A673 (cell line): ENCODE results near the gene SLC7A1. TPM values are rescaled to one million over a fixed set of nuclear protein-coding genes. Genes with fewer than 3 reads are reported as not detected.

Experiments
- BruUV-seq: library from RNA; stranded (reverse); fragments of 400-500 nt; replicated peaks from 2 replicates; lab custom pipeline; 2021; lab: Mats Ljungman, UMichigan
- CTCF ChIA-PET: fragments of 300-600 bp; sonication (Branson Sonifier 250); formaldehyde crosslinking; loops from one replicate; lab custom pipeline; 2022; ENCODE audit warnings: antibody characterized with exemption; lab: Charles Lee
- POLR2A ChIA-PET: fragments of 300-600 bp; sonication (Branson Sonifier 250); formaldehyde crosslinking; loops from one replicate; lab custom pipeline; 2022; ENCODE audit warnings: antibody characterized with exemption; ENCODE audit not compliant: low non-redundant PET; lab: Charles Lee
- DNase-seq: peaks from one replicate; pipeline ENCODE4 v3.0.0-alpha.2; 2015; ENCODE audit warnings: low spot score
- H3K27ac ChIP-seq: fragments of 200-600 bp; sonication (generic); 2 replicates; pipeline ENCODE4 v1.5.1; 2016; ENCODE audit warnings: mixed run types, low read depth, mild to moderate bottlenecking, mixed read lengths, antibody characterized with exemption, low read length; ENCODE audit not compliant: poor library complexity, severe bottlenecking
- H3K27me3 ChIP-seq: fragments of 200-600 bp; sonication (generic); replicated peaks from 2 replicates; pipeline ENCODE4 v1.6.1; 2017; ENCODE audit warnings: mixed run types, low read depth, mild to moderate bottlenecking, mixed read lengths, antibody characterized with exemption, low read length; ENCODE audit not compliant: insufficient read depth, poor library complexity
- H3K36me3 ChIP-seq: fragments of 200-600 bp; sonication (generic); 2 replicates; pipeline ENCODE4 v1.6.1; 2016; ENCODE audit warnings: mixed run types, mild to moderate bottlenecking, mixed read lengths, antibody characterized with exemption, low read length; ENCODE audit not compliant: insufficient read depth, poor library complexity, severe bottlenecking
- H3K4me1 ChIP-seq: fragments of 200-600 bp; sonication (generic); 2 replicates; pipeline ENCODE4 v1.6.1; 2017; ENCODE audit warnings: mixed run types, mild to moderate bottlenecking, mixed read lengths, antibody characterized with exemption, low read length; ENCODE audit not compliant: insufficient read depth, poor library complexity, severe bottlenecking
- H3K4me3 ChIP-seq: fragments of 200-600 bp; sonication (generic); 2 replicates; pipeline ENCODE4 v1.5.1; 2016; ENCODE audit warnings: low read depth, mixed run types, mild to moderate bottlenecking, mixed read lengths, low read length; ENCODE audit not compliant: poor library complexity, severe bottlenecking
- H3K9me3 ChIP-seq: fragments of 200-600 bp; sonication (generic); 2 replicates; pipeline ENCODE4 v1.6.1; 2016; ENCODE audit warnings: mixed run types, low read depth, mild to moderate bottlenecking, mixed read lengths, antibody characterized with exemption, low read length; ENCODE audit not compliant: poor library complexity, severe bottlenecking
- EZH2 ChIP-seq: fragments of 200-600 bp; sonication (generic); IDR thresholded peaks from 2 replicates; pipeline ENCODE4 v1.6.1; 2017; ENCODE audit warnings: borderline replicate concordance, low read depth, mild to moderate bottlenecking, mixed read lengths, antibody characterized with exemption, low read length; ENCODE audit not compliant: poor library complexity, severe bottlenecking
- intact Hi-C: fragments of 100-400 bp; cut with micrococcal nuclease; formaldehyde crosslinking; loops from one replicate; pipeline ENCODE4 v1.10.0; 2022; ENCODE audit not compliant: unreplicated experiment
- total RNA-seq: library from RNA; stranded (reverse); gene quantifications from 2 replicates; pipeline ENCODE4 v1.2.3, GENCODE V29; 2021
- TF ChIP-seq, protein P1 (sequence below): fragments of 300-800, 200-600 bp; sonication (generic); conservative IDR thresholded peaks from 2 replicates; pipeline ENCODE4 v1.5.1; 2017; ENCODE audit warnings: low read depth, mild to moderate bottlenecking, antibody characterized with exemption, low read length, moderate library complexity, mixed read lengths

The SLC7A1 gene
- total RNA-seq, 1 experiment from 2014 or later, result 81.6 TPM

GRCh38 chr13:29532116-29532515 lies 63.4 kb downstream of the SLC7A1 start:
- TF ChIP-seq, protein P1, sequence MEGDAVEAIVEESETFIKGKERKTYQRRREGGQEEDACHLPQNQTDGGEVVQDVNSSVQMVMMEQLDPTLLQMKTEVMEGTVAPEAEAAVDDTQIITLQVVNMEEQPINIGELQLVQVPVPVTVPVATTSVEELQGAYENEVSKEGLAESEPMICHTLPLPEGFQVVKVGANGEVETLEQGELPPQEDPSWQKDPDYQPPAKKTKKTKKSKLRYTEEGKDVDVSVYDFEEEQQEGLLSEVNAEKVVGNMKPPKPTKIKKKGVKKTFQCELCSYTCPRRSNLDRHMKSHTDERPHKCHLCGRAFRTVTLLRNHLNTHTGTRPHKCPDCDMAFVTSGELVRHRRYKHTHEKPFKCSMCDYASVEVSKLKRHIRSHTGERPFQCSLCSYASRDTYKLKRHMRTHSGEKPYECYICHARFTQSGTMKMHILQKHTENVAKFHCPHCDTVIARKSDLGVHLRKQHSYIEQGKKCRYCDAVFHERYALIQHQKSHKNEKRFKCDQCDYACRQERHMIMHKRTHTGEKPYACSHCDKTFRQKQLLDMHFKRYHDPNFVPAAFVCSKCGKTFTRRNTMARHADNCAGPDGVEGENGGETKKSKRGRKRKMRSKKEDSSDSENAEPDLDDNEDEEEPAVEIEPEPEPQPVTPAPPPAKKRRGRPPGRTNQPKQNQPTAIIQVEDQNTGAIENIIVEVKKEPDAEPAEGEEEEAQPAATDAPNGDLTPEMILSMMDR, result no peak
- TF ChIP-seq EZH2, result no peak
- peaks cover 71% of the 10 kb centered on the region for H3K36me3 ChIP-seq
- POLR2A ChIA-PET, result no interaction called here
- CTCF ChIA-PET, result no interaction called here
- no TSS peak for BruUV-seq
- H3K4me3 ChIP-seq, result no peak overlapping the region
- DNase-seq, result no peak
- no peaks in the 10 kb centered on the region for H3K27me3 ChIP-seq
- H3K4me1 ChIP-seq, result peaks cover 12% of the 10 kb centered on the region
- no peak overlapping the region for H3K27ac ChIP-seq
- intact Hi-C loops, result no loop called here
- H3K9me3 ChIP-seq, result no peaks in the 10 kb centered on the region

DNA sequence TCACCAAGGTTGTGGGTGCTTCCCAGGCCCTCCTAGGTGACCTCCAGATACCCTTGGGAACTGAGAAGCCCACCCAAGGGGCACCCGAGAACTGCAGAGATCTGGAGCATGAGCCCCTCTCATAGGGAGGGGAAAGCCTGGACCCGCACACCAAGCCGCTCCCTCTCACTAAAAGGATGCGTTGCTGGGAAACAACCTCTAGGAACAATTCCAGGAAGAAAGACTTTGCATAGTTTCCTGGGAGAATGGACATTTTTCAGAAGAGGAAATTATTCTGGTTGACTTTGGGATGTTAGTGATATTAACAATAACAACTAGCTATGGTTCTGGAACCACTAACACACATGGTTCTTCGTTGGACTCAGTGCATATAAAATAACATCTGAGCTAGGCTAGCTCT lies 64.6 kb downstream of the SLC7A1 start:
- intact Hi-C loops, result no loop called here
- Histone ChIP-seq H3K4me3 (no peak overlapping the region), H3K36me3 (peaks cover 74% of the 10 kb centered on the region), H3K4me1 (peaks cover 7% of the 10 kb centered on the region), H3K27ac (no peak overlapping the region), H3K27me3 (no peaks in the 10 kb centered on the region), H3K9me3 (no peaks in the 10 kb centered on the region)
- no peak for DNase-seq
- ChIA-PET POLR2A (no interaction called here), CTCF (no interaction called here)
- no peak for TF ChIP-seq EZH2
- TF ChIP-seq, protein P1, result no peak
- BruUV-seq, result no TSS peak

DNA sequence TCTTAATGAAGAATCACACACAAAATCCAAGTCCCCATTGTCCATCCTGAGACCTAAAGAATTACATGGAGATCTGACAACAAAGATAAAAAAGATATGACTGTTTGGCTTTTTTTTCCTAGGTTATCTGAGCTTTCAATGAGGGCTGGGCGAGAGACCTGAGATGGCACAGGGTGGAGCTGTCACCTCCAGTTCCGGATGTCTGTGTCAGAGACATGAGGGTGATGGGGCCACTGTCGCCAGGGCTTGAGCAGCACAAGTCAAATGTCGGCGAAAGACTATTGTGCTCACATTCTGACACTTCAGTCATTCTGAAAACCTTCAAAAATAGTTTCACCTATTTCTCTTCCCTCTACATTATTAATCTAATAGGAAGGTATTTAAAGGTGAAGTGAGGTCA lies 65.7 kb downstream of the SLC7A1 start:
- no TSS peak for BruUV-seq
- POLR2A ChIA-PET, result no interaction called here
- H3K27ac ChIP-seq, result no peak overlapping the region
- DNase-seq, result no peak
- peaks cover 63% of the 10 kb centered on the region for H3K36me3 ChIP-seq
- no peaks in the 10 kb centered on the region for H3K27me3 ChIP-seq
- CTCF ChIA-PET, result no interaction called here
- H3K4me3 ChIP-seq, result no peak overlapping the region
- intact Hi-C loops, result no loop called here
- no peak for TF ChIP-seq EZH2
- H3K9me3 ChIP-seq, result no peaks in the 10 kb centered on the region
- no peaks in the 10 kb centered on the region for H3K4me1 ChIP-seq

DNA sequence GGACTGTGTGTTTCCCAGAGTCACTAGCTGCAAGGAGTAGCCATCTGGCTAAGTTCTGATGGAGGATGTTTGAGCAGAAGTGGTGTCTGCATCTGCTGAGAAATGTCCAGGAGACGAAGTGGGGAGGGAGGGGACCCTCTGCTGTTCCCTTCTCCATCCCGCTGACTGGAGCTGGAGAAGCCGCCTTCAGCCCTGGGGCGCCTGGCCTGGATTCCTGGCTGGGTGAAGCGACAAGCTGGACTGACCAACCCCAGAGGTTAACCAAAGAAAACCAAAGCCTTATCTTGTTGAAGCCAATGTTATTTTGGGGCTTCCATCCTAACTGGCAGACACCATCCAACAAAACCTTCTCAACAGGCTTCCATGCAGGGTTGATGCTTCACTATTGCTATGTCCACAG lies 67.6 kb downstream of the SLC7A1 start:
- Histone ChIP-seq H3K4me1 (no peaks in the 10 kb centered on the region), H3K9me3 (no peaks in the 10 kb centered on the region), H3K4me3 (no peak overlapping the region), H3K36me3 (peaks cover 55% of the 10 kb centered on the region), H3K27ac (no peak overlapping the region), H3K27me3 (no peaks in the 10 kb centered on the region)
- no peak for DNase-seq
- BruUV-seq, result no TSS peak
- ChIA-PET CTCF (no interaction called here), POLR2A (no interaction called here)
- TF ChIP-seq, protein P1, result no peak
- TF ChIP-seq EZH2, result no peak
- intact Hi-C loops, result no loop called here
